ENCODE results near the gene ANXA8L1. TPM values are rescaled to one million over a fixed set of nuclear protein-coding genes. Genes with fewer than 3 reads are reported as not detected.
"Not testable (repeated sequence)": the region's sequence is repeated elsewhere in the genome, so short reads cannot be mapped to it uniquely, and the experiment has no call there.

The ANXA8L1 gene
- total and polyA plus RNA-seq, 2 donors from 2014 or later = not detected

DNA sequence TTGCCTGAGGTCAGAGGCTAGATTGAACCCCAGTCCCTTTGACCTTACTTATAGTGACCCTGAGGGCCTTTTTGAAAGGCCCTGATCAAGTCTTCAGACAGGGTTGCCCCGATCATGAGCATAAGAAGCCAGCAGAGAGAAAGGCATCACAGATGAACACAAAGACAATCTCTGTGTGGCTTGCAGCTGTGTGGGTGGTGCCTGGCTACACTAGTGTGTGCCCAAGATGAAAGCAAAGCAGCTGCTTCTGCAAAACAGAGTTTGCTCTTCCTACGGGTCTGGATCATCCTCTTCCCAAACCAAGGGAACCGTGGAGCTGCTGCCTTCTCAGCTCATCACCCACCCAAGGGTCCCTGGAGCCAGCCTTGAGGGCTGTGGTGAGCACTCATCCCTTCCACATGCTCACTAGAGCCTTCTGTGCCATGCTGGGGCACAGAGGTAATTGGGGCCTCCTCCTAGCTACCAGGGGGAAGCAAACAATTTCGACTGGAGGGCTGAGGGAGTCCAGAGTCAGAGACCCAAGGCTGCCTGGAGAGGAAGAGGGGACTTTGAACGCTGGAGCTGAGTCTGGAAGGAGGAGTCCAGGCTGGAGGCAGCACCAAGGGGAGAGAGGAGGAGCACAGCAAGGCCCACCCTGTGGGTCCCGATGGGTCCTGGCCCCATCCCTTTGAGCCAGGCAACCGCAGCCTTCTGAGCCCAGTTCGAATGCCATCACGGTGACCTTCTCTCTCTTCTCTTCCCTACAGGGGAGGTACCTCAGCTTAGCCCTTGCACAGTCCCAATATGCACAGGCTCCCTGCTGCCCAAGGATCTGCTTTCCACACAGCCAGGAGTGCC, 46.5 kb upstream of the ANXA8L1 start:
- no peak for FAIRE-seq
- H3K4me1 ChIP-seq (ENCODE audit: control insufficient read depth in 2 of 3, insufficient read depth in 2 of 3, low read depth in 1 of 3, low read length in 3 of 3) = no peaks in the 10 kb centered on the region
- no peaks in the 10 kb centered on the region for H3K27me3 ChIP-seq (ENCODE audit: control insufficient read depth, insufficient read depth, low read length)
- no peak overlapping the region for H3K27ac ChIP-seq (ENCODE audit: low read depth in 2 of 2, low read length in 2 of 2)
- TF ChIP-seq, protein P1, sequence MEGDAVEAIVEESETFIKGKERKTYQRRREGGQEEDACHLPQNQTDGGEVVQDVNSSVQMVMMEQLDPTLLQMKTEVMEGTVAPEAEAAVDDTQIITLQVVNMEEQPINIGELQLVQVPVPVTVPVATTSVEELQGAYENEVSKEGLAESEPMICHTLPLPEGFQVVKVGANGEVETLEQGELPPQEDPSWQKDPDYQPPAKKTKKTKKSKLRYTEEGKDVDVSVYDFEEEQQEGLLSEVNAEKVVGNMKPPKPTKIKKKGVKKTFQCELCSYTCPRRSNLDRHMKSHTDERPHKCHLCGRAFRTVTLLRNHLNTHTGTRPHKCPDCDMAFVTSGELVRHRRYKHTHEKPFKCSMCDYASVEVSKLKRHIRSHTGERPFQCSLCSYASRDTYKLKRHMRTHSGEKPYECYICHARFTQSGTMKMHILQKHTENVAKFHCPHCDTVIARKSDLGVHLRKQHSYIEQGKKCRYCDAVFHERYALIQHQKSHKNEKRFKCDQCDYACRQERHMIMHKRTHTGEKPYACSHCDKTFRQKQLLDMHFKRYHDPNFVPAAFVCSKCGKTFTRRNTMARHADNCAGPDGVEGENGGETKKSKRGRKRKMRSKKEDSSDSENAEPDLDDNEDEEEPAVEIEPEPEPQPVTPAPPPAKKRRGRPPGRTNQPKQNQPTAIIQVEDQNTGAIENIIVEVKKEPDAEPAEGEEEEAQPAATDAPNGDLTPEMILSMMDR (IDR thresholded peaks at IDR 0.05; ENCODE audit: borderline replicate concordance, extremely low read depth, insufficient read depth) = no peak
- no peaks in the 10 kb centered on the region for H3K9me3 ChIP-seq (ENCODE audit: control insufficient read depth in 2 of 3, insufficient read depth in 1 of 3, low read length in 3 of 3)
- DNase-seq = peak in 1 of 5 donors; percentile 22
- H3K4me3 ChIP-seq (ENCODE audit: low read length in 3 of 3) = no peak overlapping the region
- intact Hi-C loops (cut with DNase I) = no loop called here
- no peak overlapping the region for H3K9ac ChIP-seq (ENCODE audit: low read length in 3 of 3)
- H3K36me3 ChIP-seq (ENCODE audit: control insufficient read depth in 2 of 3, insufficient read depth in 3 of 3, low read length in 3 of 3) = no peaks in the 10 kb centered on the region

DNA sequence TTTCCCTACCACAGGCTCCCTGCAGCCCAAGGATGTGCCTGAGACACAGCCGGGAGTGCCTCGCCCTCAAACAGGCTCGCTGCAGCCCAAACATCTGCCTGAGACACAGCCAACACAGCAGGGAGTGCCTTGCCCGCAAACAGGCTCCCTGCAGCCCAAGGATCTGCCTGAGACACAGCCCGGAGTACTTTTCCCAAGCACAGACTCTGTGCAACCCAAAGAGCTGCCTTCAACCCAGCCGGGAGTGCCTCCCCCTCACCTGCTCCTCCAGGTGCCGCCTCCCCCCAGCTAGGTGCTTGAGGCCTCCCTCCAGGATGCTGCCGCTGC, 45.9 kb upstream of the ANXA8L1 start:
- Histone ChIP-seq H3K36me3 (ENCODE audit: control insufficient read depth in 2 of 3, insufficient read depth in 3 of 3, low read length in 3 of 3) (no peaks in the 10 kb centered on the region), H3K4me3 (ENCODE audit: low read length in 3 of 3) (no peak overlapping the region), H3K9ac (ENCODE audit: low read length in 3 of 3) (no peak overlapping the region), H3K4me1 (ENCODE audit: control insufficient read depth in 2 of 3, insufficient read depth in 2 of 3, low read depth in 1 of 3, low read length in 3 of 3) (no peaks in the 10 kb centered on the region), H3K27ac (ENCODE audit: low read depth in 2 of 2, low read length in 2 of 2) (no peak overlapping the region), H3K27me3 (ENCODE audit: control insufficient read depth, insufficient read depth, low read length) (no peaks in the 10 kb centered on the region), H3K9me3 (ENCODE audit: control insufficient read depth in 2 of 3, insufficient read depth in 1 of 3, low read length in 3 of 3) (no peaks in the 10 kb centered on the region)
- FAIRE-seq = no peak
- peak in 2 of 5 donors; percentile 26 to 54 for DNase-seq
- TF ChIP-seq, protein P1 (IDR thresholded peaks at IDR 0.05; ENCODE audit: borderline replicate concordance, extremely low read depth, insufficient read depth) = no peak
- intact Hi-C loops (cut with DNase I) = no loop called here

DNA sequence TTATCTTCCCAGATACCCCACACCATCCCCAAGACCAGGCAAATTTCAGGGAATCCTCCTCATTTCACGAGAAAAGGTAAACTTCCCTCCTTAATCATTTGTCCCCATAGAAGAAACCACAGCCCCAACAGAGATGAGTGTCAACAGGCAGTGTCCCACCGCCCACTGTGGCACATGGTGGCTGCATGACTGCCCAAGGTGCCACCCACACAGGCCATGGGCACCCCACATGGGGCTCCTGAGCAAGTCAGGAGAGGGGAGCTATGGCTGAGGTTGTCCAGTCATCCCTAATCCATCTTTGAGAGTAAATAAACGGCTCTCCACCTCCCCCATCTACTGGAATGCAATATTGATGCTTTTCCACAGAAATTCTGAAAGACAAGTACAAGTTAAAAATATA, 44.7 kb upstream of the ANXA8L1 start:
- no peaks in the 10 kb centered on the region for H3K4me1 ChIP-seq (ENCODE audit: control insufficient read depth in 2 of 3, insufficient read depth in 2 of 3, low read depth in 1 of 3, low read length in 3 of 3)
- intact Hi-C loops (cut with DNase I) = no loop called here
- DNase-seq (no peak), FAIRE-seq (no peak)
- H3K27ac ChIP-seq (ENCODE audit: low read depth in 2 of 2, low read length in 2 of 2) = no peak overlapping the region
- H3K36me3 ChIP-seq (ENCODE audit: control insufficient read depth in 2 of 3, insufficient read depth in 3 of 3, low read length in 3 of 3) = no peaks in the 10 kb centered on the region
- H3K9me3 ChIP-seq (ENCODE audit: control insufficient read depth in 2 of 3, insufficient read depth in 1 of 3, low read length in 3 of 3) = no peaks in the 10 kb centered on the region
- TF ChIP-seq, protein P1 (IDR thresholded peaks at IDR 0.05; ENCODE audit: borderline replicate concordance, extremely low read depth, insufficient read depth) = no peak
- H3K27me3 ChIP-seq (ENCODE audit: control insufficient read depth, insufficient read depth, low read length) = no peaks in the 10 kb centered on the region
- H3K9ac ChIP-seq (ENCODE audit: low read length in 3 of 3) = no peak overlapping the region
- H3K4me3 ChIP-seq (ENCODE audit: low read length in 3 of 3) = no peak overlapping the region

DNA sequence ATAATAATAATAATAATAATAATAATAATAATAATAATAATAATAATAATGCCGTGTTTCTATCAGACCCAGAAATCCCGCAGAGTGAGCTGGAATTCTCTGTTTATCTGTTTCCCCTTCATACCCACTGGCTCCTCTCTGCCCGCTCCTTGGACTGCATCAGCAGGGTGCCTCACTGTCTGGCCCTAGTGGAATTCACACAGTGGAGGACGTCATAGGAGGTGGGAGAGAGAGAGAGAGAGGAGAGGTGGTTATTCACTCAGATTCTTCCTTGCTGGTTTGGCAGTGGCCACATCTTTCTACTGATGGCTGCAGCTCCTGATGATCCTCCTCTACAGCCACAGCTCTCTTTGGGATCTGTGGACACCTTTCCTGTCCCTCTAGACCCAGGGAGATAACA, 10.1 kb upstream of the ANXA8L1 start:
- H3K9me3 ChIP-seq (ENCODE audit: control insufficient read depth in 2 of 3, insufficient read depth in 1 of 3, low read length in 3 of 3); H3K27me3 ChIP-seq (ENCODE audit: control insufficient read depth, insufficient read depth, low read length); FAIRE-seq; H3K9ac ChIP-seq (ENCODE audit: low read length in 3 of 3); H3K4me1 ChIP-seq (ENCODE audit: control insufficient read depth in 2 of 3, insufficient read depth in 2 of 3, low read depth in 1 of 3, low read length in 3 of 3); H3K4me3 ChIP-seq (ENCODE audit: low read length in 3 of 3); H3K36me3 ChIP-seq (ENCODE audit: control insufficient read depth in 2 of 3, insufficient read depth in 3 of 3, low read length in 3 of 3); intact Hi-C loops (cut with DNase I); H3K27ac ChIP-seq (ENCODE audit: low read depth in 2 of 2, low read length in 2 of 2): not testable (repeated sequence)
- peak in 1 of 5 donors; percentile 3 for DNase-seq

DNA sequence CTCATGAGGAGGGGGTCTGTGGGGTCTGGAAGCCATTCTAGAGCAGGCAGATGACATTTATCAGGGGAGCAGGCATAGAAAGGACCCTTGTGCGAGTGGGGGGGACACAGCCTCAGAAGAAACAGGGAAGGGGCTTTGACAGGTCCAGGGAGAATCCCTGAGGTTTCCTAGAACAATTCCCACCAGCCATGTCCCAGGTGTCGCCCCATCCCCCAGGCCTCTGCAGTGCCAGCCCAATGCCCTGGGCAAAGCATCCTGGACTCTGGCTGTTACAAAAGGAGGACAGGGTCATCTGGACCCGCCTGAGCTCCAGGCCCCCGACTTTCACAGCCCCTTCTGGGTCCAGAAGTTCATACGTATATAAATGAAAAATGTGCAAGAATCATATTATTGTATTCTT, 8.4 kb upstream of the ANXA8L1 start:
- FAIRE-seq; H3K27me3 ChIP-seq (ENCODE audit: control insufficient read depth, insufficient read depth, low read length); intact Hi-C loops (cut with DNase I); H3K4me1 ChIP-seq (ENCODE audit: control insufficient read depth in 2 of 3, insufficient read depth in 2 of 3, low read depth in 1 of 3, low read length in 3 of 3); H3K9me3 ChIP-seq (ENCODE audit: control insufficient read depth in 2 of 3, insufficient read depth in 1 of 3, low read length in 3 of 3); H3K9ac ChIP-seq (ENCODE audit: low read length in 3 of 3); H3K27ac ChIP-seq (ENCODE audit: low read depth in 2 of 2, low read length in 2 of 2); H3K4me3 ChIP-seq (ENCODE audit: low read length in 3 of 3); H3K36me3 ChIP-seq (ENCODE audit: control insufficient read depth in 2 of 3, insufficient read depth in 3 of 3, low read length in 3 of 3): not testable (repeated sequence)
- DNase-seq = peak in 1 of 5 donors; percentile 8

DNA sequence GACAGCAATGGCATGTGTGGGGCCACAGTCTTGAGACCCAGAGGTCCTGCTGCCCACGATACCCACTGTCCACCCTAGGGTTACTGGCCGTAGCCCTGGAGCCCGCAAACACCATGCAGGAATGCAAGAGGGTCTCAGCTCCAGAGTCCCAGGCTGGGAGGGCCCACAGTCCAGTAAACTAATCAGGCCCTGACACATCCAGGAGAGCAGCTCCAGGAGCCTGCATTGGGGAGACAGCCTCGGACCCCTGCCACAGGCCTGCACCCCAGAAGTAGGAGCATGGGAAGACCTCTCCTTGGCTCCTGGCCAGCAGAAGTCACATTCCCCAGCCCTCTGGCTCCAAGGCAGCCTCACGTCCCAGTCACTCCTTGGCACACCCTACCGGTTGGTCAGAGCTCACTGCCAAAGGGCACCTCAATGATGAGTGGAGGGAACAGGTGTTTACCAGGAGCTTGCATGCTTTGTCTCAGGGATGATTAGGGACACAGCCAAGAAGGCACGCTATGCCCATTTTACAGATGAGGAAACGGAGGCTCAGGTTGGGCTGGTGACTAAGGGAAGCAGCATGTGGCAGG, 7.8 kb upstream of the ANXA8L1 start:
- H3K4me1 ChIP-seq (ENCODE audit: control insufficient read depth in 2 of 3, insufficient read depth in 2 of 3, low read depth in 1 of 3, low read length in 3 of 3); H3K27me3 ChIP-seq (ENCODE audit: control insufficient read depth, insufficient read depth, low read length); H3K27ac ChIP-seq (ENCODE audit: low read depth in 2 of 2, low read length in 2 of 2); FAIRE-seq; H3K9me3 ChIP-seq (ENCODE audit: control insufficient read depth in 2 of 3, insufficient read depth in 1 of 3, low read length in 3 of 3); intact Hi-C loops (cut with DNase I); H3K9ac ChIP-seq (ENCODE audit: low read length in 3 of 3); H3K36me3 ChIP-seq (ENCODE audit: control insufficient read depth in 2 of 3, insufficient read depth in 3 of 3, low read length in 3 of 3); H3K4me3 ChIP-seq (ENCODE audit: low read length in 3 of 3): not testable (repeated sequence)
- DNase-seq = peak in 1 of 5 donors; percentile 19

Measured in kidney (tissue), 14 donors.